Non-pigmented ciliary epithelial cell (primary cell): Measurements from ENCODE around the gene EFCAB5.
"Not testable (repeated sequence)": the region's sequence is repeated elsewhere in the genome, so short reads cannot be mapped to it uniquely, and the experiment has no call there.

Experiments used
- DNase-seq: peaks from one replicate; pipeline ENCODE4 v3.0.0-alpha.2; 2010; ENCODE audit warnings: low read depth

The EFCAB5 gene

DNA sequence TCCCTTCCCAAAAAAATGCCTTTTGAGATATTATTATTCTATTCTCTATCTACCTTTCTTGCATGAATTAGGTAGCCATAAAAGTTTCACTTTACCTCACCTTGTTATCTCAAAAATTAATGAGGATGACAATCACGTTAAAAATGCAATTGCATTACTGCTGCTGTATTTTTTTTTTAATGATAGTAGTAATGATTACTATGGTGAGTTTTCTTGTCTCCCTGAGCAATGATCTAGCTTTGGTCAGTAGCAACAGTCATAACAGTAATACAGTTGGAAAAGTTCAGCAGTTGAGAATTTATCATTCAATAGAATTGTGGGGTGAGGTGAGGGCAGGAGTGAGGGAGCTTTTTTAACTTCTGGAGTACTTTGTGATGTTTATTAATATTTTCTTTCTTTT is at the start of gene EFCAB5:
Gene EFCAB5 (plus strand): TSS at position 301 of the 400 bp plus-strand sequence. CDS start 163 bp downstream, outside the sequence.
- no peak for DNase-seq

DNA sequence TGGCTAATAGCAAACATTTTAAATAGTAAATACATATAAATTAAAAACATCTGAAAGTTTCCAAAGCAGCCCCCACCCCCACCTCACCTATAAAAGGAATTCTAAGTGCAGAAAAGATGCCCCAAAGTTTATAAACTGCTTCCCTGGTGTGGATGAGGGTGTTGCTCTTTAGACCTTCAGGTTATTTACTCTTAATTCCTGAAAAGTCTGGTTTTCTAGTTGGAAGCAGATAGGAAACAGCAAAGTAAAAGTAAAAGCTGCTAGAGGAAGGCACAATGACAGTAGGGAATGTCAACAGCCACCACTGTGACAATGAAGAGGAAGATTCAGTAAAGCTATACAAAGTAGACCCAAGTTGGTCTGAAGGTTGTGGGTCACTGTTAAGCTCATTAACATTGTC is 49.2 kb upstream of the EFCAB5 start:
- no peak for DNase-seq

DNA sequence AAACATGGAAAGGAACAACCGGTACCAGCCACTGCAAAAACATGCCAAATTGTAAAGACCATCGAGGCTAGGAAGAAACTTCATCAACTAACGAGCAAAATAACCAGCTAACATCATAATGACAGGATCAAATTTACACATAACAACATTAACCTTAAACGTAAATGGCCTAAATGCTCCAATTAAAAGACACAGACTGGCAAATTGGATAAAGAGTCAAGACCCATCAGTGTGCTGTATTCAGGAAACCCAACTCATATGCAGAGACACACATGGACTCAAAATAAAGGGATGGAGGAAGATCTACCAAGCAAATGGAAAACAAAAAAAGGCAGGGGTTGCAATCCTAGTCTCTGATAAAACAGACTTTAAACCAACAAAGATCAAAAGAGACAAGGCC is 44.3 kb upstream of the EFCAB5 start:
- DNase-seq = not testable (repeated sequence)

DNA sequence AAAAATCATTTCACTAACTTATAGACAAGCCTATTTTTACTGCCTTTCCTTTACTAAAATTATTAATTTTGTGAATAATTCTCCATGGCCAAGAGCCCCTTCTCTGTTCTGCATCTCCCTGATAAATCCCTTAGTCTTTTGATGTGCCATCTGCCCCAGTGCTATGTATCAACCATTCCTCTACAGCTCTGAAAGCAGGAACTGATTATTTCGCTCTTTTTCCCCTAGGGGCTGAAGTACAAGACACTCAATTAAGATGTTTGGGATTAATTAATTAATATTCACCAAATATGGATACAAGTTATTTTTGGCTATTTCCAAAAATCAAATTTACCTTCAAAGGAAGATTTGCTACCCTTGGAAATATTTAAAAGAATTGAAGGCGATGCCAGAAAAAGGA is 38.0 kb upstream of the EFCAB5 start:
- DNase-seq = no peak

GRCh38 chr17:29905086-29905878 is 36.2 kb upstream of the EFCAB5 start:
- no peak for DNase-seq

DNA sequence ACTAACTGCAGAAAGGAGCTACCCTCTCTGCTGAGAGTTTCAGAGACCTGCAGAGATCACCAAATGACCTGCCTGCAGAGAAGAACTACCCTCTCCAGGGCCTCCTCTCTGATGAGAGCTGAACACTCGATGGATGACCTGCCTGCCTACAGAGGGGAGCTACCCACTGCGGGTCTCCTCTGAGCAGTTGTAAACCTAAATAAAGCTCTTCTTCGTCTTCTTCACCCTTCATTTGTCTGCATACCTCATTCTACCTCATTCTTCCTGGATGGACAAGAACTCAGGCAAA is 35.6 kb upstream of the EFCAB5 start:
- no peak for DNase-seq

GRCh38 chr17:29906969-29907368 is 34.5 kb upstream of the EFCAB5 start:
- DNase-seq = no peak

- no peak for DNase-seq
Measured at GRCh38 chr17:29909236-29910003, 32.0 kb upstream of the EFCAB5 start.

DNA sequence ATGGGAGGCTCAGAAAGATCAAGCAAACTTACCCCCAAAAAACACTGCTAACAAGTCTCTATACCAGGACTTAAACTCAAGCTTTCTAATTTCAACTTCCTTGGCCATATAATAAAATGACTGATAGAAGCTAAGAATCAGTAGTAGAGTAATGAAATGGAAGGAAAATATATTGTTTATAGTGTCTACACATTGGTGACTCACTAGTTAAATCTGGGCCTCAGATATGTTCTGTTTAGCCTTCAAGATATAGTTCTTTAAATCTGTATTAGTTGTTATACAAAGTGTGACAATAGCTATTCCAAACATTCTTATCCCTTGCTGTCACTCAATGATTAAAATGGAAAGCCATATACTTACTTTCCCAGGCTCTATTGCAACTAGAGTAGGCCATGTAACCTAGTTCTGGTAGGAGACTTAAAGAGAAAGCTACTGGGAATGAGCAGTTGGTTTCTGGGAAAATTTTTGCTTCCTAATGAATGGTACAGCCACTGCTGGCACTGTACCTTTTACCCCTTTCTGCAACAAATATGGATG is 29.7 kb upstream of the EFCAB5 start:
- DNase-seq = no peak

DNA sequence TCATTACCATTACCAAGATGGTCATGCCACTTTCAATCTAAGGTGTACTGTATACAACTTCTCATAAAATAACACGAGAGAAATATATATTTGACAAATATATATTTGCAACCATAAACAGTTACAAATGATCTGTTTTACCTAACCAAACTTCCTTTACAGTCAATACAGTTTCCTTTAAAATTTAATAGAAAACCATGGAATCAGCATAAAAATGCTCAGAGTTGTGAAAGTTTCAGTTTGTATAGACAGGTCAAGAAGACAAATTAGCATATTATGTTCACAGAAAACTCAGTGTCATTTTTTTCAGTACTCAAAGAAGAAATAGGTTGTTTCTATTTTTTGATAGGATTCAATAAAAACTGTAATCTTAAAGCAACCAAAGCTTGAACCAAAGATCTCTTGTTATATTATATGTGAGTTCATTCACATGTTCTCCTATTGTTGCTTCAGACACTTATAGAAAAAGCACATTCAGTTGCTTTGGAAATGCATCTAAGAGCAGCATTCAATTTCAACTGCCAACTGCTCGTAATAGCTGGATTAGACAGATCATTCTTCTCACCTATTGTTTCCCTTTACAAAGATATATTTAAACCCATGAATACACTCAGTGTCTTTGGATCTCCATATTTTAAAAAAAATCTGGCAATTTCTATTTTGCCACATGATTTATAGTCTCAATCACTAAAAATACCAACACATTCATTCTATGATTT is 26.5 kb upstream of the EFCAB5 start:
- no peak for DNase-seq

DNA sequence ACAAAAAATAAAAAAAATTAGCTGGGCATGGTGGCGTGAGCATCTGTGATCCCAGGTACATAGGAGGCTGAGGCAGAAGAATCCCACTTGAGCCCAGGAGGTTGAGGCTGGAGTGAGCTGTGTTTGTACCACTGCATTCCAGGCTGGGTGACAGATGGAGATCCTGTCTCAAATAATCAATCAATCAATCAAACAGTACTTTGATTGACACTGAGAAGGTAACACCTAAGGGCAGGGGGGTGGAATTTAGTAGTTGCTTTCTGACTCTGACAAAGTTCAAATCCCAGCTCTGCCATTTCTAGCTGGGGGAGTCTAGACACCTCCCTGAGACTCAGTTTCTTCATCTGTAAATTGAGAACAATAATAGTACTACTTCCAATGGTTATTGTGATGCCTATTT is 23.4 kb upstream of the EFCAB5 start:
- no peak for DNase-seq

DNA sequence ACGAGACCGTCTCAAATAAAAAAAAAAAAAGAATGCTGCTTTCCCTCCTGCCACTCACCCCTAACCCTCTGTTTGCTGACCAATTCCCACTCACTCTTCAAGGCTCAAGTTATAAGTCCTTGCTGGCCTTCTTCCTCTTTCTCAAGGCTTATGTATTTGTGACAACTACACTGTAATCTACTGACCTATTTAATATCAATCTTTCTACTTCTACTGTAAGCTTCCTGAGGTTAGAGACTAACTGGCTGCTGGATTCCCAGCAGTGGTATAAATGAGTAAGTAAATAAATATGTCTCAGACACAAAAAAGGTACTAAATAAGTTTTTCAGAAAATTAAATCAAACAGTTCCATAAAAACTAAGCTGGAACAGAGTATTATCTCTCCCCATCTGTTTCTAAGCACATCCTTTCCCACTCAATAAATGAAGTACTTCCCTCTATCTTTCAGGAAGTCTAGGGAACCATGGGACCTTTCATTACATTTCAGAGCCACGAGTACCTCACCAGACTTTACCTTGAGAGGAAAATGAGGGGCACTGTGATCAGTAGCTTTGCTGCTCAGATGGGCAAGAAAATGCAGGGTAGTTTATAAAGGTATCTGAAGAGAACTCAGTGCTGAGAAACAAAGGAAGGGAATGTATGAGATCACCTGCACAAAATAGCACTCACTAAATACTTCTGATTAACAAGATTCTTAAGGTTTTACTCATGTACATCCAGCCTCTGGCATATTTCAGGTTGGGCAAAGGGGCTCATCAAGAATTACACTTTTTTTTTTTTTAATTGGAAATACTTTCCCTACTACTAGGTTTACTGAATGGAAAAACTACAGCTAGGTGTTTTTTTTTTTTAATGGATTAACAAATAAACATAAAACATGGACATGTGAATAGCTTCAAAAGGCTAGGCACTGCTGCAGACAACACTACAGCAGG is 22.2 kb upstream of the EFCAB5 start:
- peak; percentile 42 for DNase-seq

GRCh38 chr17:29924786-29925185 is 16.6 kb upstream of the EFCAB5 start:
- no peak for DNase-seq

DNA sequence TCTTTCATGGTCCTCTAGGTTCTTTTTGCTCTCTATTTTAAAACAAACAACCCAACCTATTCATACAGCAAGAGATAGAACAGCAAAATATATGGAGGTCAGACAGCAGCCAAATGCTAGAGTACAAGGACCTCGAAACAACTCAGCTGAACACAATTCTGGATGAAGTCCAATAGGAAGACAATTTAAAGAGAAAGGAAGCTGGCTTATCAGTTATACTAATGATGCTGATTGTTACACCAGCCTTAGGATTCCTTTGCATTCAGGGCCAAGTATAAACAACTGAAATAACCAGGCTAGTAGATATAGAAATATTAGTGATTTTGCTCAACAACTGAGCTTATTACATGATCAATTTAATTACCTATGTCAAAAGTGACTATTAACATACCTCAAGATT is 13.9 kb upstream of the EFCAB5 start:
- no peak for DNase-seq

DNA sequence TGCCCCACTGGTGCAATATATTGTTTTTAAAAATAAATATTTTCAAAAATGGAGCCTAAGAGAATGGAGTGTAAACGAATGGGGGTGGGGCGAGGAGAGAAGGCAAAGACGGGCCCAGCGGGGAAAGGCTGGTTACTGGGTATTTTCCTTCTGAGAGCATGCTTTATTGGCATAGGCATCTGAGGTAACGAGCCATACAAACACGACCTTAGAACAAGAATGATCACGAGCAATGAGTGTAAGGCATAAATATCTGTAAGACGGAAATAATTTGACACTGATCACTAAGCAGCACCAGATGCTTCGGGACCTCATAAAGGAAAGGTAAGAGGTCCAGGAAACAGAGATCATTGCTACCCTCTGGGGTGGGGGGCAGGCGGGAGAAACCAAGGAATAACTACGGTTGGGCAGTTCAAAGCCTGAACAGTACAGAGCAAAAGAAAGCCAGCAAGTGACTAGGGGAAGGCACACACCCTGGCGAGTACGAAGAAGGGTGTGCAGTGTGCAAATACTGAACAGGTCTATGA is 12.4 kb upstream of the EFCAB5 start:
- no peak for DNase-seq

- no peak for DNase-seq
Measured at GRCh38 chr17:29929533-29930408, 11.7 kb upstream of the EFCAB5 start, which contains the start of gene SSH2. SSH2 (minus strand) TSS chr17:29930228; CDS start chr17:29930000, 228 bp downstream.

DNA sequence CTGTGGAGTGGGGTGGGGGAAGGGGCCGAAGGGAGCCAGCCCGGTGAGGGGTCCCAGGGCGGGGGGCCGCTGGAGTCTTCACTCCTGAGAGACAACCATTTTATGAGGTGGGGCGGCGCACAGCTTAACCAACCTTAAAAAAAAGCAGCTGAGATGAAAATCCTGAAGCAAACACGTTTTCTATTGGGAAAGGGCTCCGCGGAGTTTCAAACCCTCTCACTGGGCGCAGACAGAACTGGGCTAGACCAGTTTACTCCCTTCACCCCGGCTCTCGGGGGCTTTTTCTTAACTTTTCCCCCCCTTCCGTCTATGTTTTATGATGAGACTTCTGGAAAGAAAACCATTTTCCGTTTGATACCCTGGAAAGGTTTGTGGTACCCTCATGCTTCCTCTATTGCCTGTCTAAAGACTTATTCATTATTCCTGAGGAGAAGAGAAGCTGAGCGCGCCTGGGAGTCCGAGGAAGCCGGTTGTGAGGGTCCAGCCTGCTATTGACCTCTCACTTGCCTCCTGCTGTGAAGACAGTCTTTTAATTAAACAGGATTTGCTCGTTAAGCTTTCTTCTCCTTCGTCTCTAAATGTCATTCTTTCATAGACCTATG is 10.9 kb upstream of the EFCAB5 start:
- DNase-seq = no peak

GRCh38 chr17:29931231-29931932 is 10.1 kb upstream of the EFCAB5 start:
- peak; percentile 37 for DNase-seq

- DNase-seq = no peak
Measured at GRCh38 chr17:29933379-29933778, 8.1 kb upstream of the EFCAB5 start.
